A549 (cell line): ENCODE data around the gene GCK.

Source experiments
- BCL3 ChIP-seq: fragments of >200 bp; sonication (Bioruptor Twin); formaldehyde crosslinking; IDR thresholded peaks from 3 replicates; pipeline ENCODE4 v1.6.1; 2016
- BHLHE40 ChIP-seq: IDR thresholded peaks from 2 replicates; pipeline ENCODE4 v1.6.1; 2012; ENCODE audit warnings: low read depth, low read length, inconsistent platforms
- FOSB ChIP-seq: fragments of 250-450 bp; sonication (Bioruptor Pico); IDR thresholded peaks from 2 replicates; pipeline ENCODE4 v1.5.0; 2020; ENCODE audit warnings: mild to moderate bottlenecking, moderate library complexity
- FOSL2 ChIP-seq, 2 experiments: fragments of 450-650 bp in 1 of 2; fragments of >200 bp in 1 of 2; sonication (Bioruptor Twin) in 1 of 2; formaldehyde crosslinking; IDR thresholded peaks; 2 replicates each; pipeline versions ENCODE4 v1.5.0 to v1.6.1; 2016 to 2020; ENCODE audit warnings: mild to moderate bottlenecking in 1 of 2, moderate library complexity in 1 of 2
- JUNB ChIP-seq: fragments of >200 bp; sonication (Bioruptor Twin); formaldehyde crosslinking; IDR thresholded peaks from 2 replicates; pipeline ENCODE4 v1.6.1; 2016
- POLR2A ChIP-seq: IDR thresholded peaks from 2 replicates; pipeline ENCODE4 v1.6.1; 2012; ENCODE audit warnings: mild to moderate bottlenecking, low read length
- RAD21 ChIP-seq, 2 experiments: fragments of >200 bp in 1 of 2; sonication (Bioruptor Twin) in 1 of 2; formaldehyde crosslinking in 1 of 2; IDR thresholded peaks in 1 of 2; conservative IDR thresholded peaks in 1 of 2; 2 replicates in 1 of 2; 3 replicates in 1 of 2; pipeline ENCODE4 v1.6.1; 2012 to 2018; ENCODE audit warnings: inconsistent platforms in 1 of 2
- SMC3 ChIP-seq: fragments of >200 bp; sonication (Bioruptor Twin); formaldehyde crosslinking; IDR thresholded peaks from 3 replicates; pipeline ENCODE4 v1.6.1; 2018; ENCODE audit warnings: inconsistent platforms
- TF ChIP-seq, protein P1 (sequence below): fragments of >200 bp; sonication (Bioruptor Twin); formaldehyde crosslinking; IDR thresholded peaks from 3 replicates; pipeline ENCODE4 v1.5.1; 2016
- TF ChIP-seq, protein P2 (sequence below): IDR thresholded peaks from 2 replicates; pipeline ENCODE4 v1.6.1; 2012

GRCh38 chr7:44210107-44210506, 20.9 kb upstream of the GCK start:
- no peak for TF ChIP-seq FOSL2 (IDR thresholded peaks at IDR 0.05)
- no peak for TF ChIP-seq FOSL2 (CRISPR knock-in tag; IDR thresholded peaks at IDR 0.05)
- no peak for TF ChIP-seq RAD21 (conservative IDR thresholded peaks at IDR 0.05 in 1 of 2, IDR thresholded peaks at IDR 0.05 in 1 of 2)
- TF ChIP-seq, protein P1, sequence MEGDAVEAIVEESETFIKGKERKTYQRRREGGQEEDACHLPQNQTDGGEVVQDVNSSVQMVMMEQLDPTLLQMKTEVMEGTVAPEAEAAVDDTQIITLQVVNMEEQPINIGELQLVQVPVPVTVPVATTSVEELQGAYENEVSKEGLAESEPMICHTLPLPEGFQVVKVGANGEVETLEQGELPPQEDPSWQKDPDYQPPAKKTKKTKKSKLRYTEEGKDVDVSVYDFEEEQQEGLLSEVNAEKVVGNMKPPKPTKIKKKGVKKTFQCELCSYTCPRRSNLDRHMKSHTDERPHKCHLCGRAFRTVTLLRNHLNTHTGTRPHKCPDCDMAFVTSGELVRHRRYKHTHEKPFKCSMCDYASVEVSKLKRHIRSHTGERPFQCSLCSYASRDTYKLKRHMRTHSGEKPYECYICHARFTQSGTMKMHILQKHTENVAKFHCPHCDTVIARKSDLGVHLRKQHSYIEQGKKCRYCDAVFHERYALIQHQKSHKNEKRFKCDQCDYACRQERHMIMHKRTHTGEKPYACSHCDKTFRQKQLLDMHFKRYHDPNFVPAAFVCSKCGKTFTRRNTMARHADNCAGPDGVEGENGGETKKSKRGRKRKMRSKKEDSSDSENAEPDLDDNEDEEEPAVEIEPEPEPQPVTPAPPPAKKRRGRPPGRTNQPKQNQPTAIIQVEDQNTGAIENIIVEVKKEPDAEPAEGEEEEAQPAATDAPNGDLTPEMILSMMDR, result no peak
- no peak for TF ChIP-seq BHLHE40
- TF ChIP-seq SMC3, result no peak
- no peak for TF ChIP-seq JUNB
- TF ChIP-seq FOSB (CRISPR knock-in tag), result no peak
- TF ChIP-seq POLR2A, result no peak
- TF ChIP-seq, protein P2, sequence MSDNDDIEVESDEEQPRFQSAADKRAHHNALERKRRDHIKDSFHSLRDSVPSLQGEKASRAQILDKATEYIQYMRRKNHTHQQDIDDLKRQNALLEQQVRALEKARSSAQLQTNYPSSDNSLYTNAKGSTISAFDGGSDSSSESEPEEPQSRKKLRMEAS, result no peak
- TF ChIP-seq BCL3, result no peak
